Activated CD8-positive, alpha-beta memory T cell treated with anti-CD3 and anti-CD28 coated beads for 36 hours (primary cell): Measurements from ENCODE around the gene SLC25A13. TPM values are rescaled to one million over a fixed set of nuclear protein-coding genes. Genes with fewer than 3 reads are reported as not detected.

Experiments
- CTCF ChIA-PET: fragments of 350-600 bp; sonication (Branson Sonifier 250); formaldehyde crosslinking; loops from one replicate; lab custom pipeline; 2021; ENCODE audit warnings: antibody characterized with exemption; lab: Charles Lee
- POLR2A ChIA-PET: fragments of 350-600 bp; sonication (Branson Sonifier 250); formaldehyde crosslinking; loops from one replicate; lab custom pipeline; 2021; ENCODE audit warnings: antibody characterized with exemption; lab: Charles Lee
- total RNA-seq, 2 experiments: library from RNA; stranded (reverse); gene quantifications; one replicate each; pipeline ENCODE4 v1.2.3, GENCODE V29; 2021

SLC25A13 gene
- total RNA-seq, 2 experiments from 2014 or later = 10.9 to 12.9 TPM

- CTCF ChIA-PET = interaction anchor here (0.6 to 0.7 kb wide), 5 partner anchors 11 to 928 kb away, joined by 3 to 6 read pairs (median 3); no protein-coding TSS in a partner anchor
- POLR2A ChIA-PET = no interaction called here
Observed at GRCh38 chr7:96075510-96076349, 246.2 kb downstream of the SLC25A13 start.

DNA sequence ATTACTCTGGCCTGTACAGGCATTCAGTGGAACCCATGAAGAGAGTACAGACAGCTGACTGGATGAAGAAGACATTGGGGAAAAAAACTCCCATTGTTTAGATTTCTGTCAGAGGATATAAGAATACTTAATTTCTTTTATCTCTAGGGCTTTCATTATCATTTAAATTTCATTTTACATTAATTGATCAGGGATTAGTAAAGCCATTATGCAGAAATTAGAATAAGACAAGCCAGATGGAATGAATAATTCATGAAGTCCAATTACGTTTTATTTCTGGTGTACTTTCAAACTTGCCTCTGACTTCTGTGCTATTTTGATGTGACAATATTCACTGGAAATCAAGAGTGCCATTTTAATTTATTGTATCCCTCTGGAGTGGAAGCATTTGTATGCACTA lies 247.0 kb downstream of the SLC25A13 start:
- ChIA-PET CTCF (interaction anchor here (0.6 kb wide), 1 partner anchor 127 kb away, joined by 3 read pairs; no protein-coding TSS in a partner anchor), POLR2A (no interaction called here)
